Natural killer cell (primary cell): Measurements from ENCODE around the gene DOCK1. TPM values are rescaled to one million over a fixed set of nuclear protein-coding genes. Genes with fewer than 3 reads are reported as not detected.

Experiments
- ATAC-seq, 3 donors: fragments of 150-1000 bp in 2 of 3; fragments of 200-7000 bp in 1 of 3; cut with Tn5 transposase; 1 replicate in 1 of 3; 2 replicates in 2 of 3; pipeline ENCODE4 v1.10.0; 2021; ENCODE audit warnings: mild to moderate bottlenecking in 2 of 3, moderate library complexity in 2 of 3
- DNase-seq, 2 donors: peaks; one replicate each; pipeline versions ENCODE4 v3.0.0 to v3.0.0-alpha.2; 2013 to 2021; ENCODE audit warnings: mixed read lengths in 1 of 2
- H3K27ac ChIP-seq: one replicate; pipeline ENCODE4 v1.5.1; 2013; ENCODE audit warnings: mild to moderate bottlenecking, low read length
- H3K27me3 ChIP-seq: one replicate; pipeline ENCODE4 v1.6.1; 2013; ENCODE audit warnings: low read length; ENCODE audit not compliant: control insufficient read depth, insufficient read depth
- H3K36me3 ChIP-seq: one replicate; pipeline ENCODE4 v1.6.1; 2013; ENCODE audit warnings: low read length; ENCODE audit not compliant: control insufficient read depth, insufficient read depth
- H3K4me1 ChIP-seq: one replicate; pipeline ENCODE4 v1.6.1; 2013; ENCODE audit warnings: low read length; ENCODE audit not compliant: control insufficient read depth, insufficient read depth
- H3K4me3 ChIP-seq: one replicate; pipeline ENCODE4 v1.5.1; 2013; ENCODE audit warnings: low read length
- H3K9me3 ChIP-seq: one replicate; pipeline ENCODE4 v1.6.1; 2013; ENCODE audit warnings: low read length; ENCODE audit not compliant: control insufficient read depth, insufficient read depth
- H3K27ac Mint-ChIP-seq, 2 donors: one replicate each; pipeline ENCODE4 v1.8.0; 2022; ENCODE audit warnings: mild to moderate bottlenecking in 2 of 2, mixed read lengths in 2 of 2, moderate library complexity in 1 of 2
- H3K27me3 Mint-ChIP-seq, 2 donors: one replicate each; pipeline ENCODE4 v1.8.0; 2022; ENCODE audit warnings: low read depth in 2 of 2, mixed read lengths in 2 of 2
- H3K36me3 Mint-ChIP-seq: one replicate; pipeline ENCODE4 v1.8.0; 2022; ENCODE audit warnings: mixed read lengths
- H3K4me1 Mint-ChIP-seq, 2 donors: one replicate each; pipeline ENCODE4 v1.8.0; 2022; ENCODE audit warnings: mixed read lengths in 2 of 2
- H3K4me3 Mint-ChIP-seq: one replicate; pipeline ENCODE4 v1.8.0; 2022; ENCODE audit warnings: mild to moderate bottlenecking, moderate library complexity, mixed read lengths
- H3K9me3 Mint-ChIP-seq, 2 donors: one replicate each; pipeline ENCODE4 v1.8.0; 2022; ENCODE audit warnings: mixed read lengths in 2 of 2
- WGBS: methylation state at CpG from one replicate; pipeline ENCODE4 v1.1.7; 2013; ENCODE audit warnings: missing lambda C conversion rate; ENCODE audit not compliant: insufficient coverage; 5-methylcytosine and 5-hydroxymethylcytosine counted together
- intact Hi-C: fragments of 100-400 bp; cut with micrococcal nuclease; formaldehyde crosslinking; loops from one replicate; pipeline ENCODE4 v1.14.2; 2022
- total RNA-seq, 4 donors: library from RNA; stranded (reverse); fragments of 120-200 nt in 1 of 4; gene quantifications; one replicate each; pipeline versions ENCODE4 v1.2.3 to v1.2.4, GENCODE V29; 2013 to 2022
- TF ChIP-seq, protein P1 (sequence below): fragments of 200-600 bp; IDR thresholded peaks from one replicate; pipeline ENCODE4 v1.8.0; 2022; ENCODE audit warnings: antibody characterized with exemption

Gene DOCK1
- total RNA-seq, 3 donors from 2014 or later (not counting 1 experiment from before 2014, with no cell fraction given): 0.07 to 0.12 (median 0.08) TPM

DNA sequence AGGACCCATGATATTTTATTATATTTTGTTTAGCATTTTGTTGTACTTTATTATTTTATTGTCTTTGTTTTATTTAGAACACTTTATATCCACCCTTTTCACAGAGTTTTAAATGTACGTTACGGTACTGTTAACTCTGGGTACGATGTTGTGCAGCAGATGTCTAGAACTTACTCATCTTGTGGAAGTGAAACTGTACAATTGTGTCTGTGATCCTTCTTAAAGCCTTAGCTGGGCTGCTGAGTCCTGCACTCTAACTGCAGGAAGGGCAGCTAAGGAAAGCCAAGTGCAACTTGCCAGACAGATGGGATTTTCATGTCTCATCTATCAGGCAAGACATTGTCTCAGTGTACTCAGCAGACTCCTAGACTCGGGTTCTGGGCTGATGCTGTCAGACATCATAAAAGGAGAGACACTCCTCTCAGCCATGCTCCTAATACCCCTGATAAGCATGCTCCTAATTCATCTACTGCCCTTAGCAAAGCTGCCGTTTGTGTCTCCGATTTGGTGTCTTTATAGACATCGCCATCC, 305.8 kb downstream of the DOCK1 start:
- H3K9me3 Mint-ChIP-seq: no peaks in the 10 kb centered on the region
- H3K4me3 Mint-ChIP-seq: no peak overlapping the region
- Histone ChIP-seq H3K27me3 (no peaks in the 10 kb centered on the region), H3K36me3 (no peaks in the 10 kb centered on the region), H3K4me1 (no peaks in the 10 kb centered on the region), H3K9me3 (no peaks in the 10 kb centered on the region), H3K27ac (no peak overlapping the region), H3K4me3 (no peak overlapping the region)
- TF ChIP-seq, protein P1, sequence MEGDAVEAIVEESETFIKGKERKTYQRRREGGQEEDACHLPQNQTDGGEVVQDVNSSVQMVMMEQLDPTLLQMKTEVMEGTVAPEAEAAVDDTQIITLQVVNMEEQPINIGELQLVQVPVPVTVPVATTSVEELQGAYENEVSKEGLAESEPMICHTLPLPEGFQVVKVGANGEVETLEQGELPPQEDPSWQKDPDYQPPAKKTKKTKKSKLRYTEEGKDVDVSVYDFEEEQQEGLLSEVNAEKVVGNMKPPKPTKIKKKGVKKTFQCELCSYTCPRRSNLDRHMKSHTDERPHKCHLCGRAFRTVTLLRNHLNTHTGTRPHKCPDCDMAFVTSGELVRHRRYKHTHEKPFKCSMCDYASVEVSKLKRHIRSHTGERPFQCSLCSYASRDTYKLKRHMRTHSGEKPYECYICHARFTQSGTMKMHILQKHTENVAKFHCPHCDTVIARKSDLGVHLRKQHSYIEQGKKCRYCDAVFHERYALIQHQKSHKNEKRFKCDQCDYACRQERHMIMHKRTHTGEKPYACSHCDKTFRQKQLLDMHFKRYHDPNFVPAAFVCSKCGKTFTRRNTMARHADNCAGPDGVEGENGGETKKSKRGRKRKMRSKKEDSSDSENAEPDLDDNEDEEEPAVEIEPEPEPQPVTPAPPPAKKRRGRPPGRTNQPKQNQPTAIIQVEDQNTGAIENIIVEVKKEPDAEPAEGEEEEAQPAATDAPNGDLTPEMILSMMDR: no peak
- peaks cover 6 to 35% of the 10 kb centered on the region in 2 donors for H3K27me3 Mint-ChIP-seq
- H3K4me1 Mint-ChIP-seq: no peaks in the 10 kb centered on the region
- intact Hi-C loops: no loop called here
- ATAC-seq (no peak), DNase-seq (no peak)
- WGBS: 82% methylated on average over 7 of the region's 7 CpGs
- no peak overlapping the region for H3K27ac Mint-ChIP-seq
- no peaks in the 10 kb centered on the region for H3K36me3 Mint-ChIP-seq

DNA sequence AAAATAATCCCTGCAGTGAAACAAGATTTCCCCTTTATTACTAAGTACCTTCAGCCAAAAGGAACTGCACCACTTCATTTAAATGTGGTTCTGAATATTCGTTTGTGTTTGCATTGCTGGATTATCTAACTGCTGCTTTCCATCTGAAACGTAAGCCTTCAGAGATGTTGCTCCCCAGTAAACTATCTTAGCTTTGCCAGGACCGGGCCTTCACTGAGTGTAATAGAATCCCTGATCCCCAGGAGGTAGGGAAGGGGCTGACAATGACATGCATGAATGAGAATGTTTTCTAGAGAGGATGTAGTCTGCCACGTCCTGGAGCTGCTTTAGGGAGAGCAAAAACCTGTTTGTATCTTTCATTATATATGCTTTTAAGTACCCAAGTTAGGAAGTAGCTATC, 310.6 kb downstream of the DOCK1 start:
- Histone ChIP-seq H3K4me3 (no peak overlapping the region), H3K36me3 (no peaks in the 10 kb centered on the region)
- intact Hi-C loops: no loop called here

DNA sequence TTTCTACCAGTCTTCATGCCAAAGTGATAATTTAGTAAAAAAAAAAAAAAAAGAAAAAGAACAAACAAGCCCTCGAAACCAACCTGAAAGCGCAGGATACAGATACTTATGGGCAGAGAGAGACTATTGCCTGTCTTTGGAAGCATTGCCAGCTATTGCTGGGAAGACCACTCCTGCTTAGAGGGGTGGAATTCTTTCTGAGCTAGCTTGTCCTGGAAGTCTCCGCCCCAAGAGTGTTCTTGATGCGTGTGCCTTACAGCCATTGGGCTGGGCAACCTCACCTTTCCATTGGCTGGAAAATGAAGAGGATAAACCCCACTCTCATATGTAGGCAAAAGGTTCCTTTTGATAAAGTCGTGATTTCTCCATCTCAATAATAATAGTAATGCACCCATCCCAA, 311.0 kb downstream of the DOCK1 start:
- no peaks in the 10 kb centered on the region for H3K4me1 Mint-ChIP-seq
- Histone ChIP-seq H3K27ac (no peak overlapping the region), H3K9me3 (no peaks in the 10 kb centered on the region), H3K36me3 (no peaks in the 10 kb centered on the region), H3K4me1 (no peaks in the 10 kb centered on the region), H3K27me3 (no peaks in the 10 kb centered on the region), H3K4me3 (no peak overlapping the region)
- no peaks in the 10 kb centered on the region for H3K9me3 Mint-ChIP-seq
- no peak for DNase-seq
- H3K27ac Mint-ChIP-seq: no peak overlapping the region
- H3K36me3 Mint-ChIP-seq: no peaks in the 10 kb centered on the region
- H3K27me3 Mint-ChIP-seq: peaks cover 15 to 43% of the 10 kb centered on the region in 2 donors
- no peak for ATAC-seq
- TF ChIP-seq, protein P1: no peak
- 89% methylated on average over 5 of the region's 5 CpGs for WGBS
- no peak overlapping the region for H3K4me3 Mint-ChIP-seq
- intact Hi-C loops: no loop called here

More for the DNA sequence above, 310.6 kb downstream of the DOCK1 start:
- no peaks in the 10 kb centered on the region for H3K9me3 ChIP-seq
- H3K27me3 Mint-ChIP-seq: peaks cover 12 to 39% of the 10 kb centered on the region in 2 donors
- no peak overlapping the region for H3K27ac Mint-ChIP-seq
- H3K27ac ChIP-seq: no peak overlapping the region
- 91% methylated on average over 3 of the region's 4 CpGs for WGBS
- DNase-seq: no peak
- no peaks in the 10 kb centered on the region for H3K9me3 Mint-ChIP-seq
- no peaks in the 10 kb centered on the region for H3K4me1 Mint-ChIP-seq
- no peak overlapping the region for H3K4me3 Mint-ChIP-seq
- no peaks in the 10 kb centered on the region for H3K36me3 Mint-ChIP-seq
- H3K4me1 ChIP-seq: no peaks in the 10 kb centered on the region
- H3K27me3 ChIP-seq: no peaks in the 10 kb centered on the region
- ATAC-seq: no peak
- TF ChIP-seq, protein P1: no peak

DNA sequence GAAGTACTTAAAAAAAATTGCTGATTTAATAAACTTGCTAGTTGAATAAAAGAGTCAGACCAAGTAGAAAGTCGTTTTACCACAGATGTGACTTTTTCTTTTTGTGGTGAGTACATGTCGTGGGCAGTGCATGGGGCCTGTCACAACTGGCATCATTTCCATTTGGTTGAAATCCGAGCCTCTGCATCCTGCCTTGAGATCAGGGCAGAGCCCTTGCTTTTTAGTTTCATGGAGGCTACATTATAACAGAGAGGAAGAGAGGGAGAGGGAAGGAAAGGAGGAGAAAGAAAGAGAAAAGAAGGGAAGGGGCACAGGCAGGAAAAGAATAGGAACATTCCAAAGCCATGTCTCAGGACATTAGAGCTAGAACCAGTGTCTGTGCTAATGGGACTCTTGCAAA, 311.6 kb downstream of the DOCK1 start:
- Mint-ChIP-seq H3K9me3 (no peaks in the 10 kb centered on the region), H3K4me1 (no peaks in the 10 kb centered on the region), H3K4me3 (no peak overlapping the region), H3K27me3 (peaks cover 15 to 46% of the 10 kb centered on the region in 2 donors), H3K36me3 (no peaks in the 10 kb centered on the region), H3K27ac (no peak overlapping the region)
- TF ChIP-seq, protein P1: no peak
- intact Hi-C loops: no loop called here
- Histone ChIP-seq H3K36me3 (no peaks in the 10 kb centered on the region), H3K27me3 (no peaks in the 10 kb centered on the region), H3K4me3 (no peak overlapping the region), H3K27ac (no peak overlapping the region), H3K4me1 (no peaks in the 10 kb centered on the region), H3K9me3 (no peaks in the 10 kb centered on the region)
- no peak for DNase-seq
- 30% methylated on average over 3 of the region's 3 CpGs for WGBS
- no peak for ATAC-seq
